A673 (cell line): ENCODE data around the gene TIGD2. TPM values are rescaled to one million over a fixed set of nuclear protein-coding genes. Genes with fewer than 3 reads are reported as not detected.

Source experiments
- BruUV-seq: library from RNA; stranded (reverse); fragments of 400-500 nt; replicated peaks from 2 replicates; lab custom pipeline; 2021; lab: Mats Ljungman, UMichigan
- CTCF ChIA-PET: fragments of 300-600 bp; sonication (Branson Sonifier 250); formaldehyde crosslinking; loops from one replicate; lab custom pipeline; 2022; ENCODE audit warnings: antibody characterized with exemption; lab: Charles Lee
- POLR2A ChIA-PET: fragments of 300-600 bp; sonication (Branson Sonifier 250); formaldehyde crosslinking; loops from one replicate; lab custom pipeline; 2022; ENCODE audit warnings: antibody characterized with exemption; ENCODE audit not compliant: low non-redundant PET; lab: Charles Lee
- DNase-seq: peaks from one replicate; pipeline ENCODE4 v3.0.0-alpha.2; 2015; ENCODE audit warnings: low spot score
- H3K27ac ChIP-seq: fragments of 200-600 bp; sonication (generic); 2 replicates; pipeline ENCODE4 v1.5.1; 2016; ENCODE audit warnings: mixed run types, low read depth, mild to moderate bottlenecking, mixed read lengths, antibody characterized with exemption, low read length; ENCODE audit not compliant: poor library complexity, severe bottlenecking
- H3K27me3 ChIP-seq: fragments of 200-600 bp; sonication (generic); replicated peaks from 2 replicates; pipeline ENCODE4 v1.6.1; 2017; ENCODE audit warnings: mixed run types, low read depth, mild to moderate bottlenecking, mixed read lengths, antibody characterized with exemption, low read length; ENCODE audit not compliant: insufficient read depth, poor library complexity
- H3K36me3 ChIP-seq: fragments of 200-600 bp; sonication (generic); 2 replicates; pipeline ENCODE4 v1.6.1; 2016; ENCODE audit warnings: mixed run types, mild to moderate bottlenecking, mixed read lengths, antibody characterized with exemption, low read length; ENCODE audit not compliant: insufficient read depth, poor library complexity, severe bottlenecking
- H3K4me1 ChIP-seq: fragments of 200-600 bp; sonication (generic); 2 replicates; pipeline ENCODE4 v1.6.1; 2017; ENCODE audit warnings: mixed run types, mild to moderate bottlenecking, mixed read lengths, antibody characterized with exemption, low read length; ENCODE audit not compliant: insufficient read depth, poor library complexity, severe bottlenecking
- H3K4me3 ChIP-seq: fragments of 200-600 bp; sonication (generic); 2 replicates; pipeline ENCODE4 v1.5.1; 2016; ENCODE audit warnings: low read depth, mixed run types, mild to moderate bottlenecking, mixed read lengths, low read length; ENCODE audit not compliant: poor library complexity, severe bottlenecking
- H3K9me3 ChIP-seq: fragments of 200-600 bp; sonication (generic); 2 replicates; pipeline ENCODE4 v1.6.1; 2016; ENCODE audit warnings: mixed run types, low read depth, mild to moderate bottlenecking, mixed read lengths, antibody characterized with exemption, low read length; ENCODE audit not compliant: poor library complexity, severe bottlenecking
- EZH2 ChIP-seq: fragments of 200-600 bp; sonication (generic); IDR thresholded peaks from 2 replicates; pipeline ENCODE4 v1.6.1; 2017; ENCODE audit warnings: borderline replicate concordance, low read depth, mild to moderate bottlenecking, mixed read lengths, antibody characterized with exemption, low read length; ENCODE audit not compliant: poor library complexity, severe bottlenecking
- intact Hi-C: fragments of 100-400 bp; cut with micrococcal nuclease; formaldehyde crosslinking; loops from one replicate; pipeline ENCODE4 v1.10.0; 2022; ENCODE audit not compliant: unreplicated experiment
- total RNA-seq: library from RNA; stranded (reverse); gene quantifications from 2 replicates; pipeline ENCODE4 v1.2.3, GENCODE V29; 2021
- TF ChIP-seq, protein P1 (sequence below): fragments of 300-800, 200-600 bp; sonication (generic); conservative IDR thresholded peaks from 2 replicates; pipeline ENCODE4 v1.5.1; 2017; ENCODE audit warnings: low read depth, mild to moderate bottlenecking, antibody characterized with exemption, low read length, moderate library complexity, mixed read lengths

The TIGD2 gene
- total RNA-seq, 1 experiment from 2014 or later, result 2.8 TPM

DNA sequence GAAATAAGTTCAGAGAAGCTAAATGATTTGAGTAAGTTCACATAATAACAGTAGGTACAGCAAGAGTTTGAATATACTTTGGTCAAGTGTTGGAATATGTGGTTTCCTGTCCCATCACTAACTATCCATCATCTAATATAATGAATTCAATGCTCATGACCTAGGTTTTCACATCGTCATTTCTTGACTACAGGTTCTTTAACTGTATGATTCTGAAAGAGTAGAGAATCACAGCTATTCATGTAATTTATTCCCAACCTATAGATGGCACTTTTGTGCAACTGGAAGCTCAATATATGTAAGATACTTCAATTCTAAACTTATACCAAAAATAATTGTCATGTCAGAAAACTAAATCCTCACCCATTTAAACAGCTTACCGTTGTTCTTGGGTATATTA is 53.1 kb downstream of the TIGD2 start:
- no peak for TF ChIP-seq EZH2
- TF ChIP-seq, protein P1, sequence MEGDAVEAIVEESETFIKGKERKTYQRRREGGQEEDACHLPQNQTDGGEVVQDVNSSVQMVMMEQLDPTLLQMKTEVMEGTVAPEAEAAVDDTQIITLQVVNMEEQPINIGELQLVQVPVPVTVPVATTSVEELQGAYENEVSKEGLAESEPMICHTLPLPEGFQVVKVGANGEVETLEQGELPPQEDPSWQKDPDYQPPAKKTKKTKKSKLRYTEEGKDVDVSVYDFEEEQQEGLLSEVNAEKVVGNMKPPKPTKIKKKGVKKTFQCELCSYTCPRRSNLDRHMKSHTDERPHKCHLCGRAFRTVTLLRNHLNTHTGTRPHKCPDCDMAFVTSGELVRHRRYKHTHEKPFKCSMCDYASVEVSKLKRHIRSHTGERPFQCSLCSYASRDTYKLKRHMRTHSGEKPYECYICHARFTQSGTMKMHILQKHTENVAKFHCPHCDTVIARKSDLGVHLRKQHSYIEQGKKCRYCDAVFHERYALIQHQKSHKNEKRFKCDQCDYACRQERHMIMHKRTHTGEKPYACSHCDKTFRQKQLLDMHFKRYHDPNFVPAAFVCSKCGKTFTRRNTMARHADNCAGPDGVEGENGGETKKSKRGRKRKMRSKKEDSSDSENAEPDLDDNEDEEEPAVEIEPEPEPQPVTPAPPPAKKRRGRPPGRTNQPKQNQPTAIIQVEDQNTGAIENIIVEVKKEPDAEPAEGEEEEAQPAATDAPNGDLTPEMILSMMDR, result peak; percentile 33; the same call in 1 of the 2 replicates
- Histone ChIP-seq H3K36me3 (no peaks in the 10 kb centered on the region), H3K27ac (no peak overlapping the region), H3K9me3 (no peaks in the 10 kb centered on the region), H3K27me3 (no peaks in the 10 kb centered on the region), H3K4me3 (no peak overlapping the region), H3K4me1 (no peaks in the 10 kb centered on the region)
- POLR2A ChIA-PET, result no interaction called here
- CTCF ChIA-PET, result no interaction called here
- intact Hi-C loops, result no loop called here
- no peak for DNase-seq
- BruUV-seq, result no TSS peak

Other genes with a start within 250 kb of the TIGD2 start
- 15.5 and 16.1 TPM in 2 replicates for gene FAM13A, start 54.3 kb upstream of the TIGD2 start, total RNA-seq
- gene GPRIN3, start 196.3 kb downstream of the TIGD2 start, total RNA-seq, result not detected in 2 replicates